DMS53 treated with DMSO at 0.1 percent for 48 hours (cell line): ENCODE results near the gene GNG10.
"Not testable (repeated sequence)": the region's sequence is repeated elsewhere in the genome, so short reads cannot be mapped to it uniquely, and the experiment has no call there.

Source experiments
- DNase-seq: peaks from one replicate; lab custom pipeline; 2025; ENCODE audit not compliant: unreplicated experiment; lab: John Stamatoyannopoulos, UW

The GNG10 gene

GRCh38 chr9:111649016-111649415, 12.4 kb upstream of the GNG10 start:
- DNase-seq, result no peak

DNA sequence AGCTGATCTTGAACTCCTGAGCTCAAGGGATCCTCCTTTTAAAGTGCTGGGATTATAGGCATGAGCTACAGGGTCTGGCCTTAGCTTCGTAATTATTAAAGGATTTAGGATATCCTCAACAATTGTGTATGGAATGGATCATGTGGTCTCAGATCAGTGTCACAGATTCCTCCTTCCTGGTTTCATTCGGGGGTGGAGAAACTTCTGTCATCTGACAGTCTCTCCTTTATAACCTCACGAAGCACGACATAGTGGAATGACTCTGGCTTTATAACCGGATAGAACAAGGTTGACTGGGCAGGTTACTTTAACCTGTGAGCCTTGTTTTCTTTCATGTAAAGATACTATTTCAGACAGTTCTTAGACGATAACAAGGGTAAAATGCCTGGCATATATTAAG, 4.4 kb upstream of the GNG10 start:
- no peak for DNase-seq

- DNase-seq, result no peak
Measured at GRCh38 chr9:111658943-111659342, 2.5 kb upstream of the GNG10 start.

DNA sequence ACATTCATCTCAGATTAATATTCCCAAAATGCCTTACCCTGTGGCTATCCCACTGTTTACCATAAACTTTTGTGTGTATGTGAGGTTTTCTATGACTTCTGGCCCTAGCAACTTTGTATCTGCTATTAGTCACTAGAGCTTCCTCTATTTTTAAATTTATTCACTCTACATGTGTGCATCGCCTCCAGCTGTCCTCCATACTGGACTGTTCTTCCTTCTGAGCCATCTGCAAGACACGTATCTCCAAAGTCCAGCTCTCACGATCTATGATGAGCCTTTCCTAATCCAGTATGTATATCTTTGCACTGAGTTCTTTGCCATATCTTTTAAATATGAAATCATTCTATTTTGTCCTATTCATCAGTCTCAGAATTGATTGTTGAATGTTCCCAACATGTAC, 1.7 kb upstream of the GNG10 start:
- no peak for DNase-seq

DNA sequence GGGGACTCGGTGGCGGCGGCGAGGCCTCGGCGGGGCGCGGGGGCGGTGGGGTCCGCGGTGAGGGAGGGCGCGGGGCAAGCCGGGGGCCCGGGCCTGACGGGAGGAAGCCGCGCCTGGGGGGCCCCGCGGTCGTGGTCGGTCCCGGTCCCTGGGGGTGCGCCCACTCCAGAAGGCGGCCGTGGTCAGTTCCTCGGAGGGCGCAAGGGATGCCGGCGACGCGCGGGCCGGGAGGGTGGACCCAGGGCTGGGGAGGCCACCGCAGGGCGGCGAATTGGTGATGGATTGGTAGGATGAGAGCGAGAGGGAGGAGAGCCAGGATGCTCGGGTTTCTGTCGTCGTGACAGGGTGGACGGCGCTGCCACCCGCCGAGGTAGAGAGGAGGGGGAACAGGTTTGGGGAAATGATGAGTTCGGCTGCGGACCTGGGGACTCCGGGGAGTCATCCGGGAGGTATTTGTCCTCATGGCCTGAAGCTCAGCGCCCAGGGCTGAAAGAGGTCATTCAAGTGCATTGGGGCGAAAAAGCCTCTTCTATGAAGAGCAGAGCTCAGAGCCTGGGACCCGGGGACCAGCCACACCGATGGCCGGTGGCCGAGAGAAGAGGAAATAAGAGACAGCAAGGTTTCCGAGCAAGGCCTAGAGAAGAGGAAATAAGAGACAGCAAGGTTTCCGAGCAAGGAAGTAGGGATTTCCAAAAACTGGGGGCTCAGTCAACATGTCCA, 557 bp downstream of the GNG10 start:
- no peak for DNase-seq

DNA sequence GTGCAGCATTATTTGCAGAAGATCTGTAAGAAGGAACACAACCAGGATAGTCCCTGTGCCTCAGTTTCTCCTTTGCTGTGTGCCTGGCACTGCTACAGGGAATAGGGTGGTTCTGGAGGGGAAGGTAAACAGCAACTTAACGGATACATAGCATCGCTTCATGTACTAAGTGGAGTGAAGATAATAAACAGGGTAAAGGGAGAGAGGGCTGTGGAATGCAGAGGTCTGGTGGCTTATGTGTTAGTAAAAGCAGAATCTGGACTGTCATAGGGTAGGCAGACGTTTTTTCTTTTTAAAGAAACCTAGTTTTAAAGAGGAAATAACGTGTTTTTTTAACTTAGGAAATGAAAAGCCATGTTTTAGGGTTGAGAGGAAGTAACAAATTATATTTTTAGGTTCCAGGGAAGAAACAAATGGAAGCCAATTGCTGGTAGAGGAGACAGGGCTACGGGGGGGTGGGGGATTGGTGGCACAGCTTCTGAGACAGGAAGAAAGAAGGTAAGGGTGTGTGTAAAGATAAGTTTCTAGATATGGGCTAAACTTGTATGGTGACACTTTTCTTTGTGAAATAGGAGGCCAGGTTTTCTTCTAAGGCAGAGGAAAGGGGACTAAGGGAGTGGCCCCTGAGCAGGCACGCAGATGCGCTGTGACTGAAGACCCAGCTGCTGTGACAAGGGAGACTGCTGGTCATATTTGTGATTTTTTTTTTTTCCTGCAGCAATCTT, 1.3 kb downstream of the GNG10 start:
- DNase-seq, result no peak

DNA sequence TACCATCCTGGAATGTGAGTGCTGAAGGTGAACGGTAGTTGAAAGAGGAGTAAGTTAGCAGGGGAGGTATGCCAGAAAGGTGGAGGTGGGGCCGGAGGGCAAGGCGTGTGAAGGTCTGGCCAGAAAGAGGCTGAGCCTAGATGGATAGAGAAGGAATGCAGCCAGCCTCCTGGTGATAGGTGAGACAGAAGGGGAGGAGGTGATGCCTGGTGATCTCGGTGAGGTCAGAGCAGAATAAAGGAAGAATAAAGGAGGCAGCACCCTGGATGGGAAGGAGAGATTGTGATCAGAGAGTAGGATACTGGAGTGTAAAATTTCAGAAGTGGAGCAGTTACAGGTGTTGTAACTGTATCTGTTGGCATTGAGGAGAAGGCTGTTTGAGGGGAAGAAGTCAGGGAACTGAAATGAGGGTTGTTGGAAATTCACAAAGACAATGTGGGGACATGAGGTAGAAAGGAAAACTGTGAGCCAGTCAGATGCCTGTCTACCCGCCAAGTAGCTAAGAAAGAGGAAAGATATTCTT, 2.0 kb downstream of the GNG10 start:
- DNase-seq, result no peak

- DNase-seq, result no peak
Measured at GRCh38 chr9:111668026-111668573, 6.7 kb downstream of the GNG10 start.

GRCh38 chr9:111668601-111669000, 7.2 kb downstream of the GNG10 start:
- not testable (repeated sequence) for DNase-seq

DNA sequence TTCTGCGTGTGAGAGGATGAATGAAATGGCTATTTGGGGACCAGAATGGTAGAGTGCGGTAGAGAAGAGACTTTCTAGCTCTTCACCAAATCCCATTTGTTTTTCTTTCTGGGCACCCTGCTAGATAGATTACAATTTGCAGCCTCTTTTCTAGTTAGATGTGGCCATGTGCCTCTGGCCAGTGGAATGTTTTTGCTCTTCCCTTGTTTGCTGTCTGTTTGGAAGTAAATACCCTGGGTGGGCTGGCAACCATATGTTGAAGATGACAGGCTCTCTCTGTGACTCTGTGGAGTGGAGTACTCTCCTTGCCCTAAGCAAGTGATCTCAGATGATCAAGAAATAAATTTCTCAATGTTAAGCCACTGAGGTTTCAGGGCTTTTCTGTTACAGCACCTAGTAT, 12.9 kb downstream of the GNG10 start:
- DNase-seq, result no peak

- DNase-seq, result no peak
Measured at GRCh38 chr9:111676116-111676515, 14.7 kb downstream of the GNG10 start.

DNA sequence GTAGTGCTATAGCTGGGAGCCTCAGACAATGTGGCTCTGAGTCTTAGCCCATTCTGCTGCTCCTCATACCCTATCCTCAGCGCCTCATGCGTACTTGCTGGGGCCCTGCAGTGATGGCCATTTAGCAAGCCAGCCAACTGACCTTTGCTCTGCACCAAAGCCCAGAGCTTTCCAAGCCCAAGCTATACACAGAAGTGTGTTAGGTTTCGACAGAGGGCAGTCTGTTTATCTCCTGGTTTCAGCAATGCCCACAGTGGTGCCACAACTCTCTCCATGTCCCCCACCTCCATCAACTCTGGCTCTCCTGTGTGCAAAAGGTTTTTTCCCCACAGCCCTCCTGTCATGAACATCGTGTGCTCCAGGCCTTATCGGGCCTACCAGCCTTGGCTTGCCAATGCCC, 16.9 kb downstream of the GNG10 start:
- DNase-seq, result no peak

DNA sequence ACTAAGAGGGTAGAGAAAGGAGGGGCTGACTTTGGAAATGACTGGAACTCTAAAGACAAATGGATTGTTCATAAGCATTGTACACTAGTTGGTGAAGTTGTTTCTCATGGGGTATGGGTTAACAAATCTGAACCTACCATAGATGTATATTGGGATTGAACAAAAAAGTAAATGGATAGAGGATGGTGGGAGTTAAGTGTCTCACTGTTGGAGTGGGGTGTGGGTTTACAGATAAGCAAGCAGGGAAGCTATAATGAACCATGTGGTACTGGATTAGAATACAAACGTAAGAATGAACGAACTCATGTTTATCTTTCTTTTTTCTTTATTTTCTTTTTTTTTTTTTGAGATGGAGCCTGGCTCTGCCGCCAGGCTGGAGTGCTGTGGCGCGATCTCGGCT, 17.8 kb downstream of the GNG10 start:
- DNase-seq, result no peak

DNA sequence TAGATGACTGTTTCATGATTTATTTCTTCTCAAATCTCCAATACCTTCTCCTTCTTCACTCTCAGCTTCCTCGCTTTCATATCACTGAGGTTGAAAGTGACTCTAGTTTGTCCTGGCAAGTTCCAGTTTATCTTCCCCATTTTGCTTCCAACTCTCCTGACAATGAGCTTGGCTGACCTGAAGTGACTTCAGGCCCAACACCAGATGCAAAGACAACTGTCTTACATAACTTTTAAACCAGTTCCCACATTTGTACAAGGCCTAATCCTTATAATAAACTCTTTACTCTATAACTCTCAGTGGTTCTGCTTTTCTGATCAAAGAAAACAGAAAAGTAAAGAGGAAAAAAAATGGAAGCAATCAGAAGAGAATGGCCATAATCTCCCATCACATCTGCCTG, 22.0 kb downstream of the GNG10 start:
- DNase-seq, result no peak

DNA sequence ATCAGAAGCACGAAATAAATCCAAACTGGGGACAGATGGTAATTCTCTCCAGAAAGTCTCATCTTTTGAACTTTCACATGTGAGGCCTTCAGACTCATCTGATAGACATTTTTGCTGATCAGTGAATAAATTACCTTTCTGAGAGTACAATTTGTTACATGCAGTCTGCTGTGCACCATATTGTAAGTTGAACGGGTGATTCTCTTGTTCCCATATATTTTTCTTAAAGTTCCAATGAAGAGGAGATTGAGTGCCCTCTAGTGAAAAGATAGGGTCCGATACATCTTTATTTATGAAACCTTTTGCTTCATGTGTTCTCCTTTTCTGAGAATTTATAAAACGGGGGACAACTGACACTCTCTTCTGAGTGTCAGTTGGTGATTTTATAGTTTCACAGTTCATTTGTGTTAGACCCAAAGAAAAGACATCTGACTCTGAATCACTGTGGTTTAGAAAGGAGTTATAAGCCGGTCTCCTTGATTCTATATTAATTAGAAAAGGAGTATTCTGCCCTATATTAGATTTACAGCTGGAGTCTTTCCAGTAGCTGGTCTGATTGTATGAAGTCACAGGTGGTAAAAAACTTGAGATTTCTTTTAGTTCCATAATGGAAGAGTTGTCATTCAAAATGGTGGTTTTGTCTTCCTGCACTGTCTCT, 30.4 kb downstream of the GNG10 start:
- peak; percentile 23 for DNase-seq

DNA sequence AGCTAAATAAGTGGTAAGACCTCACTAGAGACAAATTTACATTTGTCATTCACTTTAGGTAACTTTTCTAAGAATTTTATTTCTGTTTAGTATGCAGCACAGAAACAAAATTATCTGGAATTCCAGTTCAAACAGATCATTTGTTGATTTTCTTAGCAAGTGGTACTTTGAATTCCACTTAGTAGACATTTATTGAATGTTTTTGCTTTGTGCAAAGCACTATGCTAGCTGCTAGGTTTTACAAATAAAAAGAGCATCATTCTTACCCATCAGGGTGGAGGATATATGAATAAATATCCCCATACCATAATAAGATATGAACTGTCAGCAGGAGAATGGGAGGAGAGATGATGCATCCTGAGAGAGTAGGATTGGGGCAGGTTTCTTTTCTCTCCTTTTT, 35.4 kb downstream of the GNG10 start:
- no peak for DNase-seq

GRCh38 chr9:111700776-111701175, 39.4 kb downstream of the GNG10 start:
- DNase-seq, result peak; percentile 6

DNA sequence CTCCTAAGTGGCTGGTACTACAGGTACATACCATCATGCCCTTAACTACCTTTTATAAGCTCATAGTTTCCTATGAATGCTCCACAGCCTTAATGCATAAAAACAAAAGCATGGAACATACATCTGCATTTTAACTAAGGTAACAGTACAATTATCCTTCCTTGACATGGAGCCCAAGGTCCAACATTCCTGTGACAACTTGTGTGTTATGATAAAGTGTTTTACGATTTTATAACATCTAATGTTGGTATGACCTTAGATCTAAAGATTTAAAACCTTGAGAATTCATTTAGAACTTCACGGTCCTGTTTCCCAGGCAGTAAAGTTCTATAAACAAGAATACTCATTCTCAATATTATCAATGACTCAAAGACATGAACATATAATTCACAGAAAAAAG, 43.1 kb downstream of the GNG10 start:
- no peak for DNase-seq

GRCh38 chr9:111711548-111711947, 50.1 kb downstream of the GNG10 start:
- DNase-seq, result no peak

GRCh38 chr9:111712369-111712768, 51.0 kb downstream of the GNG10 start:
- no peak for DNase-seq

DNA sequence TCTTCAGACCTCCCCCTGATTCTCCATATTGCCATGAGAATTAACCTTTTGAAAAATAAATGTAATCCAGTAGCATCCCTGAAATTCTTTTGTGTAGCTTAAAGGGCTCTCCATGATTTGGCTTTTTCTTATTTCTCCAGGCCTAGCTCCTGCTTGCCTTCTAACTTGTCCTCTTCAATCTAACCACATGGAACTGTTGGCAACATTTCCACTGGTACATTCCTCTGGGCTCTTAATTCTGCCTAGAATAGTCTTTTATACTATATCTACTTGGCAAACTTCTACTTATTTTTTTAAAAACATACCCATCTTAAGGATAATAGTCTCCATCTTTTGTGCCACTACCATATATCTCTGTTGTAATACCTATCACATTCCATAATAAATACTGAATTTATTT, 54.1 kb downstream of the GNG10 start:
- no peak for DNase-seq

DNA sequence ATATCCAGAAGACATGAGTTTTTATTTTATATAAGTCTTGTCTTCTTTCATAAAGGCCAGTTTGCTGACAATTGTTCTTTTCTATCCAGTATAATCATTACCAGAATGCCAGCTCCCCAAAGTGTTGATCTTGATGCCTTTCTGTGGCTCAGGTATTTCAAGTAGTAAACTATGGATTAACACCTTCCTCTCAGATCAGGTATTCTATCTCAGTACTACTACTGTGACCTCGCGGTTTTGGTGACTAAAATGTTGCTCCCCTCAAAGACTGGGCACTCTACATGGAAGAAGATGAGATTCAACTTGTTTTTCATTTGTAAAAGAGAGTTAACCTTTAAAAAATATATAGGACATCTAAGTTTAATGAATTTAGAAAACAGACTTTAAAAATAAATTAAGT, 58.1 kb downstream of the GNG10 start:
- DNase-seq, result no peak
